Endodermal cell (in vitro differentiated cells): ENCODE data around the gene MYOF. TPM values are rescaled to one million over a fixed set of nuclear protein-coding genes. Genes with fewer than 3 reads are reported as not detected.

ENCODE experiments used
- DNase-seq: peaks from one replicate; pipeline ENCODE4 v3.0.0-alpha.2; 2017
- H3K27ac ChIP-seq: 2 replicates; pipeline ENCODE4 v1.5.1; 2013; ENCODE audit warnings: mild to moderate bottlenecking, low read depth, low read length, moderate library complexity
- H3K27me3 ChIP-seq: 2 replicates; pipeline ENCODE4 v1.6.1; 2013; ENCODE audit warnings: mild to moderate bottlenecking, low read length, moderate library complexity; ENCODE audit not compliant: insufficient read depth, control insufficient read depth, poor library complexity, severe bottlenecking
- H3K36me3 ChIP-seq: 2 replicates; pipeline ENCODE4 v1.7.0; 2013; ENCODE audit warnings: mild to moderate bottlenecking, low read length, moderate library complexity; ENCODE audit not compliant: control insufficient read depth, insufficient read depth
- H3K4me1 ChIP-seq: one replicate; pipeline ENCODE4 v1.7.0; 2013; ENCODE audit warnings: low read length; ENCODE audit not compliant: control insufficient read depth, insufficient read depth
- H3K4me3 ChIP-seq: 2 replicates; pipeline ENCODE4 v1.5.1; 2013; ENCODE audit warnings: mild to moderate bottlenecking, low read length, moderate library complexity
- H3K9ac ChIP-seq: 2 replicates; pipeline ENCODE4 v1.6.1; 2013; ENCODE audit warnings: mild to moderate bottlenecking, low read length, moderate library complexity; ENCODE audit not compliant: poor library complexity, severe bottlenecking; ENCODE audit errors: extremely low read depth
- H3K9me3 ChIP-seq: 2 replicates; pipeline ENCODE4 v1.6.1; 2013; ENCODE audit warnings: mild to moderate bottlenecking, low read length, moderate library complexity; ENCODE audit not compliant: control insufficient read depth
- H3K27ac Mint-ChIP-seq: 2 replicates; pipeline ENCODE4 v1.8.0; 2020; ENCODE audit warnings: mixed read lengths
- H3K27me3 Mint-ChIP-seq: 2 replicates; pipeline ENCODE4 v1.8.0; 2021; ENCODE audit warnings: mild to moderate bottlenecking, mixed read lengths; ENCODE audit not compliant: insufficient read depth
- H3K36me3 Mint-ChIP-seq: 2 replicates; pipeline ENCODE4 v1.8.0; 2020; ENCODE audit warnings: low read depth, mixed read lengths
- H3K4me1 Mint-ChIP-seq: 2 replicates; pipeline ENCODE4 v1.8.0; 2020; ENCODE audit warnings: mixed read lengths
- H3K4me3 Mint-ChIP-seq: 2 replicates; pipeline ENCODE4 v1.8.0; 2020; ENCODE audit warnings: mild to moderate bottlenecking, moderate library complexity, mixed read lengths
- H3K9me3 Mint-ChIP-seq: 2 replicates; pipeline ENCODE4 v1.8.0; 2020; ENCODE audit warnings: mild to moderate bottlenecking, mixed read lengths
- CTCF ChIP-seq: fragments of 200-600 bp; sonication (generic); conservative IDR thresholded peaks from 2 replicates; pipeline ENCODE4 v1.5.0; 2021; ENCODE audit warnings: antibody characterized with exemption, mild to moderate bottlenecking
- WGBS, 2 experiments: methylation state at CpG; one replicate each; pipeline versions ENCODE4 v1.1.5 to v1.1.7; 2013; ENCODE audit warnings: missing lambda C conversion rate in 2 of 2, mixed read lengths in 1 of 2; ENCODE audit not compliant: insufficient coverage in 1 of 2, insufficient read length in 1 of 2; 5-methylcytosine and 5-hydroxymethylcytosine counted together
- total RNA-seq, 2 donors: library from RNA; stranded (reverse); fragmentation: NEBNext Ultra II Directional in 1 of 2; extraction: Animal tissue kit (Norgen Biotek cat#: 25700) in 1 of 2; gene quantifications; 2 replicates in 1 of 2; 3 replicates in 1 of 2; pipeline ENCODE4 v1.2.1, GENCODE V29; 2021

MYOF gene
- total RNA-seq, 2 donors from 2014 or later: 37.4 to 93.8 TPM

- Histone ChIP-seq H3K27ac (no peak overlapping the region), H3K9me3 (peaks cover 8% of the 10 kb centered on the region), H3K36me3 (peaks cover 82% of the 10 kb centered on the region), H3K4me1 (peaks cover 16% of the 10 kb centered on the region), H3K4me3 (no peak overlapping the region), H3K27me3 (no peaks in the 10 kb centered on the region), H3K9ac (no peak overlapping the region)
- Mint-ChIP-seq H3K27ac (no peak overlapping the region), H3K36me3 (peaks cover 25% of the 10 kb centered on the region), H3K27me3 (no peaks in the 10 kb centered on the region), H3K4me1 (peaks cover 16% of the 10 kb centered on the region), H3K4me3 (no peak overlapping the region), H3K9me3 (no peaks in the 10 kb centered on the region)
- no peak for TF ChIP-seq CTCF
- DNase-seq: no peak
- 86 to 100% methylated on average over 3 to 6 of the region's 6 CpGs for WGBS, 2 experiments
Observed at GRCh38 chr10:93336110-93336509, 146.0 kb downstream of the MYOF start.

- Histone ChIP-seq H3K4me3 (no peak overlapping the region), H3K36me3 (peaks cover 83% of the 10 kb centered on the region), H3K9ac (no peak overlapping the region), H3K4me1 (peaks cover 16% of the 10 kb centered on the region), H3K27me3 (no peaks in the 10 kb centered on the region), H3K9me3 (peaks cover 8% of the 10 kb centered on the region), H3K27ac (no peak overlapping the region)
- DNase-seq: no peak
- no peaks in the 10 kb centered on the region for H3K9me3 Mint-ChIP-seq
- no peak overlapping the region for H3K27ac Mint-ChIP-seq
- peaks cover 16% of the 10 kb centered on the region for H3K4me1 Mint-ChIP-seq
- 88 to 90% methylated on average over 9 of the region's 9 CpGs for WGBS, 2 experiments
- H3K36me3 Mint-ChIP-seq: peaks cover 23% of the 10 kb centered on the region
- H3K4me3 Mint-ChIP-seq: no peak overlapping the region
- no peaks in the 10 kb centered on the region for H3K27me3 Mint-ChIP-seq
- TF ChIP-seq CTCF: no peak
Observed at GRCh38 chr10:93334901-93335327, 147.2 kb downstream of the MYOF start.

GRCh38 chr10:93334181-93334580, 148.0 kb downstream of the MYOF start:
- Mint-ChIP-seq H3K4me3 (peak overlapping the region; percentile 5), H3K9me3 (no peaks in the 10 kb centered on the region)
- peak overlapping the region; percentile 62 for H3K9ac ChIP-seq

More at GRCh38 chr10:93334181-93334580, 148.0 kb downstream of the MYOF start:
- Mint-ChIP-seq H3K36me3 (peaks cover 29% of the 10 kb centered on the region), H3K4me1 (peaks cover 16% of the 10 kb centered on the region), H3K27me3 (no peaks in the 10 kb centered on the region), H3K27ac (no peak overlapping the region)
- H3K4me1 ChIP-seq: peaks cover 16% of the 10 kb centered on the region
- peaks cover 8% of the 10 kb centered on the region for H3K9me3 ChIP-seq
- H3K4me3 ChIP-seq: peak overlapping the region; percentile 47
- peak; percentile 64 for DNase-seq
- H3K27me3 ChIP-seq: no peaks in the 10 kb centered on the region
- peak overlapping the region; percentile 26 for H3K27ac ChIP-seq
- H3K36me3 ChIP-seq: peaks cover 88% of the 10 kb centered on the region
- no peak for TF ChIP-seq CTCF
- WGBS, 2 experiments: 72 to 83% methylated on average over 1 to 3 of the region's 3 CpGs
